Neural progenitor cell (in vitro differentiated cells): ENCODE data around the gene NDOR1.

ENCODE experiments used
- CTCF ChIP-seq: fragments of 200-600 bp; sonication (generic); IDR thresholded peaks from 2 replicates; pipeline ENCODE4 v1.5.1; 2017; ENCODE audit warnings: antibody characterized with exemption, mild to moderate bottlenecking
- EZH2 ChIP-seq: fragments of 200-600 bp; sonication (generic); IDR thresholded peaks from 2 replicates; pipeline ENCODE4 v1.6.1; 2017; ENCODE audit warnings: antibody characterized with exemption, mild to moderate bottlenecking, moderate library complexity
- EZH2phosphoT487 ChIP-seq: fragments of 200-600 bp; sonication (generic); IDR thresholded peaks from 2 replicates; pipeline ENCODE4 v1.6.1; 2017; ENCODE audit warnings: antibody characterized with exemption

DNA sequence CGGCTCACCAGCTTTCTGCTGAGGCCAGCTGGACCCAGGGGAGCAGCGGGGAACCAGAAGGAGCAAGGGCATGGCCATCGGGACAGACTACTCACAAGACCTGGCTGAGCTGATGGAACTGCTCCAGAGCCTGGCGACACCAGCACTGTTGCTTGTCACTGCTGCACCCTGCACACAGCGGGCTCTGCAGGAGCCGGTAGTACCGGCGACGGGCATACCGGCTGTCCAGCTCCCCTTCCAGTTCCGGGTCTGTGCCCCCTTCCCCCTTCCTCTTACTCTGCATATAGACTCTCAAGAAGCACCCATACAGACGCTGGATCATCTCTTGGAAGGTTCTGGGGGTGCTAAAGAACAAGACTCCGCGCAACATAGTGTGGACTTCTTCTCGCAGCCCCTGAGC lies 18.1 kb upstream of the NDOR1 start:
- no peak for TF ChIP-seq CTCF
- TF ChIP-seq EZH2 = no peak
- TF ChIP-seq EZH2phosphoT487 = no peak
